WI38 (cell line): ENCODE data around the gene LAMB4.

ENCODE experiments used
- H3K4me3 ChIP-seq: 2 replicates; pipeline ENCODE4 v1.5.1; 2011; ENCODE audit warnings: low read depth, mild to moderate bottlenecking, control low read depth, low read length
- CTCF ChIP-seq: IDR thresholded peaks from 2 replicates; pipeline ENCODE4 v1.5.1; 2012; ENCODE audit warnings: low read depth, mild to moderate bottlenecking, control low read depth, low read length

The LAMB4 gene

DNA sequence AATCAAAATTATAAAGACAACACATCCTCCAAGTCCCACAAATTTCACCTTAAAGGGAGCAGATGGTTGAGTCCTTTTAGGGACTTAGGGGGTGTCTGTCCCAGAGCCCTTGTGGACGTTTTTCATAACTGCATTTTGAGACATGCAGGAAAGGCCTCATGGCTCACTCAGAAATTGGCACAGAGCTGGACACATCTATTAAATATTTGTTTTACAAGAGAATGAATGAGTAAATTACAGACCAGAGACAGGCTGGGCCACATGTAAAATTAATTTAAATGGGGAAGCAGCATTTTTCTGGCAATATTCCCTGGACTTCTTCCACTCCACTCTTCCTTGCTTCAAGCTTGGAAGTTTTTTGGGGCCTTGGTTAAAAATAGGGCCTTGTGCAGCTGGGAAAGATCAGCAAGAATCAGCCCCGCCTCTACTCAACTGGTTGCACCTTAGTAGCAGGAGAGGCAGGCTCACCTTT, 147.2 kb downstream of the LAMB4 start:
- TF ChIP-seq CTCF = no peak
- no peak overlapping the region for H3K4me3 ChIP-seq

DNA sequence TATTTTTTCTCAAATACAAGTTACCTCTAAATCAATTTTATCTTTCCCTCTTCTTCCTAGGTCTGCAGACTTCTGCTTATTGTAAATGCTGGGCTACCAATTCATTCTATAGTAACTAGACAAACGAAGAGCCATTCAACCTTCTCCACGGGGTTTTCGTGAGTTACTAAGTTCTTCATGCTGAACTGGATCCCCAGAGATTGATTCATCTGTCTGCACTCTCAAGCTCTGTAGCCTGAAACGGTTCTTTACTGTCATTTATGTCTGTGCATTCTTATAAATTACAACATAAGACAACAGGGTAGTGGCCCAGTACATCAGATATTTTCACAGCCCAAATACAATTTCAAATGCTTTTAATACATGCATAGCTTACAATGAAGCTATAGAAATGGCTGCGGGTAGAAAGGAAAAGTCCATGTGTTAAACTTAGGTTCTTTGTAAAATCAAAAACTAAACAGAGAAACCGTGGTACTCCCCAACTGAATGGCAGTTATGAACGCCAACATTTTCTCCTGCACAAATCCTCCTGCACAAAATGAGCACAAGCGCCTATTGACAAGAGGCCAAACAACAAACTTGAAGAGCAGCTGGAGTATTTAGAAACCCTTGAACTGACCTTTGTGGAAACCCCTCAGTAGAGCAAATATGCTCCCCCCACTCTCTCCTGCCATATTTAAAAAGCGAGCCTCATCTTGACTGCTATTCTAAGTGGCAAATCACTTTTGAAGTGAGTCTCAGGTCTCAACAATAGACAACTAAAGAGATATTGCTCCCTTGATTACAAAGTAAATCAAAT, 147.9 kb downstream of the LAMB4 start:
- no peak overlapping the region for H3K4me3 ChIP-seq
- TF ChIP-seq CTCF = no peak

GRCh38 chr7:107981466-107981865, 148.7 kb downstream of the LAMB4 start:
- no peak overlapping the region for H3K4me3 ChIP-seq
- no peak for TF ChIP-seq CTCF

- no peak for TF ChIP-seq CTCF
- no peak overlapping the region for H3K4me3 ChIP-seq
Observed at GRCh38 chr7:107980671-107981190, 149.4 kb downstream of the LAMB4 start.

DNA sequence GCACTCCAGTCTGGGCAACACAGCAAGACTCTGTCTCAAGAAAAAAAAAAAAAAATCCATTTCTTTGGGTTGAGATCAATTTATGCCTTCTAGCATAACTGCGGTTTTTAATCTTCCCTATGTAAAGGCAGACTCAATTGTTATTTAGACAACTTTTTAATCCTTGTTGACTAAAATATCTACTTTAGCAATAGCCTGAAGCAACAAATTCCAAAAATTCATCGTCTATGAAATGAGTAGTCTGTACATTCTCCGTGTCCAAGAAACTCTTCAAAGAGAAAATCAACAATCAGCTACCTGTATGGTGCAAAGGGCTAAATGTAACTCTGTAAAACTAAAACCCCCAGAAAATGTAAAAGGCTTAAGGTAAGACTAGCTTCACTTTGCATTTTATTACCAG, 150.0 kb downstream of the LAMB4 start:
- no peak overlapping the region for H3K4me3 ChIP-seq
- TF ChIP-seq CTCF = no peak

DNA sequence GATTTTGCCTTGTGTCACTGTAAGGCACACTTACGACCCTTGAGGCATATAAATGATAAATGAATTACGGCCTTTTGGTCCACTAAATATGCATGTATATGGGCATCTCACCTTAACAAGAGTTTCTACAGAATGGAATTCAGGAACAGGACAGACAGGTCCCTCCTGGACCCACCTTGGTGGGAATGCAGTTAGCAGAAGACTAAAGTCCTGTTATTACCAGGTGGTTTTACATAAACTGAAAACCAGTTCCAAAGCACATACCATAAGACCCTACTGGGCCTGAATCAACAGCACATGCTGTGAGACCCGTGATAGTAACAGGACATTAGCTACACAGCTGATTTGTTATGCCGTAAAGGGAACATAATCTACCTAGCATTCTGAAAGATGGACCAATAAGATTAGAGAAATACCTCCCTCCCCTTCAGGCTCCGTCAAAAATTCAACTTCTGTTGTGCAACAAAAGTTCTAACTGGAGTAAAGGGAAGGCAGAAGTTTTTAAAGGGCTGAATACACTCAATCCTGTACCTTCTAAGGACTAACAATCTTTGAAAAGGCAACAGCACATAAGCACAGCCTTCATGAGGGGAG, 151.2 kb downstream of the LAMB4 start:
- TF ChIP-seq CTCF = no peak

DNA sequence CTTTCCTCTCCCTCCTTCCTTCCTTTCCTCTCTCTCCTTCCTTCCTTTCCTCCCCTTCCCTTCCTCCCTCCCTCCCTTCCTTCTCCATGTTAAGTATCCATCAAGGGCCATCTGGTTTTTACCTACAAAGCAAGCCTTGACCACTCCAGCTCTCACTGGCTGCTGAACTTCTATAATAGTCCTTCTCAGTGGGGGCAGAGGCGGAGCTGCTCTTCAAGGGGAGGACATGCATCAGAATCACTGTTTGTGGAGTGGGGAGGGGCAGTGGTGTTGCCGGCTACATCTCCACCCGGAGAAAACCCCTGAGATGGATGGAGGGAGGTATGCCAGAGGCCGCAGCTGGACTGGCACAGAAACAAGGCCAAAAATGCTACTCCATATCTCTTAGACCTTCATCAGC, 153.1 kb downstream of the LAMB4 start:
- no peak for TF ChIP-seq CTCF
- no peak overlapping the region for H3K4me3 ChIP-seq

More for the DNA sequence above, 151.2 kb downstream of the LAMB4 start:
- H3K4me3 ChIP-seq = no peak overlapping the region
